ENCODE data around the gene YWHAG. TPM values are rescaled to one million over a fixed set of nuclear protein-coding genes. Genes with fewer than 3 reads are reported as not detected.
"Not testable (repeated sequence)": the region's sequence is repeated elsewhere in the genome, so short reads cannot be mapped to it uniquely, and the experiment has no call there.

YWHAG gene
- total RNA-seq, 1 donor from 2014 or later, result 97.1 TPM

GRCh38 chr7:76393116-76394031, 34.6 kb upstream of the YWHAG start:
- Histone ChIP-seq H3K4me1 (peaks cover 25% of the 10 kb centered on the region), H3K36me3 (no peaks in the 10 kb centered on the region), H3K27me3 (ENCODE audit: low read depth) (no peaks in the 10 kb centered on the region), H3K27ac (peak overlapping the region; percentile 92), H3K4me3 (peak overlapping the region; percentile 80), H3K9me3 (no peaks in the 10 kb centered on the region)
- TF ChIP-seq, protein P1, sequence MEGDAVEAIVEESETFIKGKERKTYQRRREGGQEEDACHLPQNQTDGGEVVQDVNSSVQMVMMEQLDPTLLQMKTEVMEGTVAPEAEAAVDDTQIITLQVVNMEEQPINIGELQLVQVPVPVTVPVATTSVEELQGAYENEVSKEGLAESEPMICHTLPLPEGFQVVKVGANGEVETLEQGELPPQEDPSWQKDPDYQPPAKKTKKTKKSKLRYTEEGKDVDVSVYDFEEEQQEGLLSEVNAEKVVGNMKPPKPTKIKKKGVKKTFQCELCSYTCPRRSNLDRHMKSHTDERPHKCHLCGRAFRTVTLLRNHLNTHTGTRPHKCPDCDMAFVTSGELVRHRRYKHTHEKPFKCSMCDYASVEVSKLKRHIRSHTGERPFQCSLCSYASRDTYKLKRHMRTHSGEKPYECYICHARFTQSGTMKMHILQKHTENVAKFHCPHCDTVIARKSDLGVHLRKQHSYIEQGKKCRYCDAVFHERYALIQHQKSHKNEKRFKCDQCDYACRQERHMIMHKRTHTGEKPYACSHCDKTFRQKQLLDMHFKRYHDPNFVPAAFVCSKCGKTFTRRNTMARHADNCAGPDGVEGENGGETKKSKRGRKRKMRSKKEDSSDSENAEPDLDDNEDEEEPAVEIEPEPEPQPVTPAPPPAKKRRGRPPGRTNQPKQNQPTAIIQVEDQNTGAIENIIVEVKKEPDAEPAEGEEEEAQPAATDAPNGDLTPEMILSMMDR (IDR thresholded peaks at IDR 0.05), result no peak
- ATAC-seq (peak; percentile 96 to 97), DNase-seq (peak; percentile 97)
- intact Hi-C loops (cut with DNase I), result no loop called here

DNA sequence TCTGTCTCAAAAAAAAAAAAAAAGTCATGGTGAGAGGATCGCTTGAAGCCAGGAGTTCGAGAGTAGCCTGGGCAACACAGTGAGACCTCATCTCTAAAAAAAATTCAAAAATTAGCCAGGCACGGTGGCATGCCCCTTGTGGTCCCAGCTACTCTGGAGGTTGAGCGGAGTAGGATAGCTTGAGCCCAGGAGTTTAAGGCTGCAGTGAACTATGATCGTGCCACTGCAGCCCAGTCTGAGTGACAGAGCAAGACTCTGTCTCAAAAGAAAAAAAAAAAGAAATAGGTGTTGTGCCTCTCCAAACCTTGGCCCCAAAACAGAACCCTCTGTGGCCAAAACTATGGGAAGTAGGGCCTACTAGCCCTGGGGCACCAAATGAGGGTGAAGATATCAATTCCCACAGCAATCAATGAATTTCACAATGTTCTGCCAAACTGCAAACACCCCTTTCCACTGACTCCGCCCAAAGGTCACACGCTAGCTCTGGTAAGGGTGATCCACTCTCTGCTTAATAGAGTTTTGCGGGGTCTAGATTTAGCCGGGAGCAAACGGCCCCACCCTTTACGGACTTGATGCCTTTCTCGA, 33.8 kb upstream of the YWHAG start:
- H3K27me3 ChIP-seq (ENCODE audit: low read depth), result no peaks in the 10 kb centered on the region
- intact Hi-C loops (cut with DNase I), result no loop called here
- TF ChIP-seq, protein P1 (IDR thresholded peaks at IDR 0.05), result no peak
- ATAC-seq (no peak), DNase-seq (no peak)
- H3K36me3 ChIP-seq, result no peaks in the 10 kb centered on the region
- H3K9me3 ChIP-seq, result no peaks in the 10 kb centered on the region
- peak overlapping the region; percentile 92 for H3K27ac ChIP-seq
- peaks cover 21% of the 10 kb centered on the region for H3K4me1 ChIP-seq
- H3K4me3 ChIP-seq, result peak overlapping the region; percentile 80

- peaks cover 11% of the 10 kb centered on the region for H3K4me1 ChIP-seq
- no peaks in the 10 kb centered on the region for H3K9me3 ChIP-seq
- intact Hi-C loops (cut with DNase I), result no loop called here
- ATAC-seq, result no peak
- no peak for DNase-seq
- no peaks in the 10 kb centered on the region for H3K36me3 ChIP-seq
- H3K27ac ChIP-seq, result no peak overlapping the region
- no peak overlapping the region for H3K4me3 ChIP-seq
- TF ChIP-seq, protein P1 (IDR thresholded peaks at IDR 0.05), result no peak
- no peaks in the 10 kb centered on the region for H3K27me3 ChIP-seq (ENCODE audit: low read depth)
These were observed 31.3 kb upstream of the YWHAG start for GRCh38 chr7:76390092-76390491.

GRCh38 chr7:76387789-76388188, 29.0 kb upstream of the YWHAG start:
- H3K27ac ChIP-seq; H3K36me3 ChIP-seq; ATAC-seq; DNase-seq; H3K4me1 ChIP-seq; H3K9me3 ChIP-seq; H3K27me3 ChIP-seq (ENCODE audit: low read depth); H3K4me3 ChIP-seq; intact Hi-C loops (cut with DNase I): not testable (repeated sequence)

DNA sequence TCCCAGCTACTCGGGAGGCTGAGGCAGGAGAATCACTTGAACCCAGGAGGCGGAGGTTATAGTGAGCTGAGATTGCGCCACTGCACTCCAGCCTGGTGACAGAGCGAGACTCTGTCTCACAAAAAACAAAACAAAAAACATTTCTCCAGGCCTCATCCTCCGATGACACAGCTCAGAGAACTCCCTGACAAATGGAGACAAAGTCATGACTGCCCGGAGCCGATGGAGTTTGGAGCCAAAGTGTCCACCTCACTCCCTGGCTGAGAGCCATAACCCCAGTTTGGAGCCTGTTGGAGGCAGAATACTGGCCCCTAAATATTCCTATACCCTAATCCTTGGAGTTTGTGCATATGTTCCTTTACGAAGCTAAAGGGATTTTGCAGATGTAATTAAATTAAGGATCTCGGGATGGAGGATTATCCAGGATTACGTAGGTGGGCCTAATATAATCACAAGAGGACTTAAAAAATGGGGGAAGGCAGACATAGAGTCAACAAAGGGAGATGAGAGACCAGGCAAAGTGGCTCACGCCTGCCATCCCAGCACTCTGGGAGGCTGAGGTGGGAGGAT, 28.0 kb upstream of the YWHAG start:
- Histone ChIP-seq H3K4me1 (peaks cover 4% of the 10 kb centered on the region), H3K36me3 (no peaks in the 10 kb centered on the region), H3K27me3 (ENCODE audit: low read depth) (no peaks in the 10 kb centered on the region), H3K27ac (no peak overlapping the region), H3K4me3 (no peak overlapping the region), H3K9me3 (no peaks in the 10 kb centered on the region)
- no peak for DNase-seq
- TF ChIP-seq, protein P1 (IDR thresholded peaks at IDR 0.05), result no peak
- intact Hi-C loops (cut with DNase I), result no loop called here
- no peak for ATAC-seq

Data from lower lobe of right lung (tissue), 2 donors.